GM19324 (cell line): ENCODE results near the gene KPNA1.

Source experiments
- ATAC-seq: cut with Tn5 transposase; IDR thresholded peaks from one replicate; pipeline ENCODE4 v1.9.1; 2021; ENCODE audit warnings: mild to moderate bottlenecking, moderate library complexity; ENCODE audit not compliant: unreplicated experiment, low FRiP score

Gene KPNA1

DNA sequence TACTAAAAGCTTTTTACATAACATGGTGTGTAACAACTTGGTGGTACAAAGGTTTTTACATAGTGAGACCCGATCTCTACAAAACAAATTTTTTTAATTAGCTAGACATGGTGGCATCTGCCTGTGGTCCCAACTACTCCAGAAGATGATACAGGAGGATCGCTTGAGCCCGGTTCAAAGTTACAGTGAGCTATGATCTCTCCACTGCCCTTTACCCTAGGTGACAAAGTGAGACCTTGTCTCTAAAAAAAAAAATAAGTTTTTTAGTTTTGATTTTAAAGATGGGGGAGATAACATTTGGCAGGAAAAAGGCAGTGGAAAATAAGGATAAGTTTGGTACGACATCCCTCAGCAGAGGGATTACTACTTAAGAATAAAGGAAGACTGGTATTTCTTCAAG is 124.8 kb downstream of the KPNA1 start:
- ATAC-seq: no peak

DNA sequence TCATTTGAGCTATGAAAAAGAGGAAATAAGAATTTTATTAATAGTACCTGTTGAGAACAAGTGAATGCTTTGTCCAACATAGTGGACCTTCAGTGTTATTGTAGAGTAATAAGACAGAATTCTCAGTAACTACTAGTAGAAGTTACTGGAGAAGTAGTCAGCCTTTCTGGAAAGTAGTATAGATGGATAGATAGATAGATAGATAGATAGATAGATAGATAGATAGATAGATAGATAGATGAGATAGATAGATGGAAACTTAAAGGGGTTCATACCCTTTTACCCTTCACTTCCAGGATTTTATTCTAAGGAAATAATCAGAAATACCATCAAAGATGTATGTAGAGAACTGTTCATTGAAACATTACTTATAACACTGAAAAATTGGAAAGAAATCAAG is 125.5 kb downstream of the KPNA1 start:
- ATAC-seq: no peak

DNA sequence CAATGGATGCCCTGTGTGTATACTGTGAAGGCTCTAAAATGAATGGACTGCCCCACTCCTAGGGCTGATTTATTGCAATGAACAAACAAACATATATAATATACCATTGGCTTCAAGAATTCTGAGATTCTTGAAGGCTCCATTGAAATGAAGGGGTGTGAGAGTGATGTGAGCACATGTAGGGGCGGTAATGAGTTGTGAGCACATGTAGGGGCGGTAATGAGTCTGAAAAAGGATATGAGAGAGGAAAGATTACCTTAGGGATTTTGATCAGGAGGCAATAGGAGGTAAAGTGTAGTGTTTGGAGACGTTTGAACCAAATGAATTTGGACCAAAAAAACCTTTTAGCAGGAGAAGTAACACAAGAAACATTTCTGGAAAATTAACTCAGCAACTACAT is 127.0 kb downstream of the KPNA1 start:
- no peak for ATAC-seq

DNA sequence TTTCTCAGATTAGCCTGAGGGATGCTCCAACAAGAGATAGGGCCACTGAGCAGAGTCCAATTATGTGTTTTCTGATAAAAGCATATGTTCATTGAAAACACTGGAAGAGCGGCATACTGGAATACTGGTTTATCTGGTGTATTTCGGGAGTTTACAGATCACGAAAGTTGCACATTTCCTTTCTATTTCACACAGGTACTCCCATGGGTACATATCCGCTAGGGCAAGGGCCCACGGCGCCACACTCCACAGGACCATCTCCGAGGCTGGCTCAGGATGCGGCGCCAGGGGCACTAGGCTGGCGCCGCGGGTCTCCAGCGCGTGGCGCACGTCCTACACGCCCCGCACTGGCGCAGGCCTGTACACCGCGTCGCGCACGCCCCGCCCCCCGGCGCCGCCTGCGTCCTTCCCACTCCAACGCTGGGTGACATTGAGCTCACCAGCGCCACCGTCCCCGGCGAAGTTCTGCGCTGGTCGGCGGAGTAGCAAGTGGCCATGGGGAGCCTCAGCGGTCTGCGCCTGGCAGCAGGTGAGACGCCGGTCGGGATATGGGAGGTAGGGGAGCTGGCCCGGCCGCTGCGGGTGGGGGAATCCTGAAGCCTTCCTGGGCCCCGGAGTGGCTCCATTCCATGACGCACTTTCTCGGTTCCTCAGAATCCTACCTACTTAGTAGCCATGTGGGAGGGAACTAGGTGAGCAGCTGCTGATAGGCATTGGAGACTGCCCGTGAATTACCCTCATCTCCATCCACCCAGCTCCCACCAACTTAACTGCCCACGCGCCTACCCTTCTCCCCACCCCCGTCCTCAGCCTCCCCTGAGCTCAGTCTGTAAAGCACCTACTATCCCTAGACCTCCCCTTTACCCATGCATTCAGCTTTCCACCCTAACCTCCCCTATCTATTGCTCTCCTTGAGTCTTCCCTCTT is 130.7 kb downstream of the KPNA1 start, which contains the start of gene FAM162A:
Gene FAM162A, plus strand, starts transcription at position 412 of the 927 bp plus-strand sequence. Its CDS starts 84 bp downstream, at position 496.
- peak; percentile 92 for ATAC-seq

DNA sequence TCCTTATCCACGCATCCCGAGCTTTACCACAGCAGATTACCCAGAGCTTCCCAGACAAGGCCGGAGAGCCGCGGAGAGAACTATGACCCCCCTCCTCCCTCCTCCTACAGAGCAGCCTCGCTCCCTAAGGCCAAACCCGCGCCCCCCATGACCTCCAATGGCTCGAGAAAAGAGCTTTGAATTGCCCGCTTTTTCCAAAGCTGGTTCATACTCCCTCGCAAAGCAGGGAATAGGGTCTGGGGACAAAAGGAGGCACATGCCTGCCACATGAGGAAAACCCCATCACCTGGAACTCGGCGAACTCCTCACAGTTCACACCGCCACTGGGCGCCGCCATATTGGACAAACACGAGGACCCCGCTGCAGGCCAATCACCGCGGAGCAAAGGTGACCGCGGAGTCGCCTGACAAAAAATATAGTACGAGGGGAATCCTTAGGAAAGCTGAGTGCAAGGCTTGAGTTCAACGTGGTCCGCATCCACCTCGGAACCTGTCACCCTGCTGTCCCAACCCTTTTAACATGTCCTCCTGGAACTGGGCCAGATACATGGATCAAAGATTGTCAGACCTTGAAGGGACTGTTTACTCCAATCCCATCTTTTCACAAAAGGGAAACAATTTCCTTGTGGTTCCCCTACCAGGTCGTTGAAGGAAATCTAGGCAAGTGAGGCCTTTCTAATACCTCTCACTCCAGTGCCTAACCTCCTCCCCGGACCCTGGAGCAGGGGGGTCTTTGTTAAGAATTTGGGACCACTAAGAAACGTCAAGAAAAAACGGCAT is 131.7 kb downstream of the KPNA1 start, which contains the start of gene MIX23:
Gene MIX23, minus strand, starts transcription at position 344 of the 779 bp plus-strand sequence. Its CDS starts 7 bp downstream, at position 337.
- ATAC-seq: peak; percentile 38

DNA sequence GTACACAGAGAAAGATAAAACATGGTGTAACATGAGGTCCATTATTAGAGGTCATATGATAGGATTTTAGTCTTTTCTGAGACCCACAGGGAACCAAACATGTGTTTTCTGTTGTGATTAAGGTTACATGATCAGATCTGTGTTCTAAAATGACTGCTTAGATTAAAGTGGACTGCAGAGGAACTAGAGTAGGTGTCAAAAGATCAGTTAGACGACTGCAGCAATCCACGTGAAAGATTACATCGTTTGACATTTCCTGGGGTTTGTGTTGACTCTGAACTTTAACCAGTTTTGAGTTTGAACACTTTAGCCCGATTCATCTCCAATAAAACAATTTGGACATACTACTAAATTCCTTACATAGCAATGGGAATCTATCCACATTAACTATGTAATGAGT is 136.8 kb downstream of the KPNA1 start:
- no peak for ATAC-seq

DNA sequence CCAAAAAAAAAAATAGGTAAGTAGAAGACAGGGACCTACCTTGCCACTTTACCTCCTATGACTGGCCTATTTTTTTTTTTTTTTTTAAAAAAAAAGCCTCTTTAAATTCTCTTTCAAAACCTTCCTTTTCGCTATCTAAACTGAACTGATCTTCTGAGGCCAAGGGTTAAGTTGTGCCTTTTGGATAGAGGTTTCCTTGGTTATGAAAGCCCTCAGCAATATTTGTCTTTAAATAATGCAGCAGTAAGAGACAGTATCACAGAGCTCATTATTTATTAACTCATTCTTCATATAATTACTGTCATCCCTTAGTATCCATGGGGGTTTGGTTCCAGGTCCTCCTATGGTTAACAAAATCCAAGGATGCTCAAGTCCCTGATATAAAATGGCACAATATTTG is 140.7 kb downstream of the KPNA1 start:
- ATAC-seq: no peak
